Non-pigmented ciliary epithelial cell (primary cell): ENCODE results near the gene BTAF1.
"Not testable (repeated sequence)": the region's sequence is repeated elsewhere in the genome, so short reads cannot be mapped to it uniquely, and the experiment has no call there.

Source experiments
- DNase-seq: peaks from one replicate; pipeline ENCODE4 v3.0.0-alpha.2; 2010; ENCODE audit warnings: low read depth

Gene BTAF1

GRCh38 chr10:91978585-91978984 lies 55.0 kb downstream of the BTAF1 start:
- DNase-seq, result no peak

- no peak for DNase-seq
These were observed 56.7 kb downstream of the BTAF1 start for GRCh38 chr10:91980319-91980718.

GRCh38 chr10:91983416-91983815 lies 59.8 kb downstream of the BTAF1 start:
- no peak for DNase-seq

GRCh38 chr10:91987397-91988037 lies 63.9 kb downstream of the BTAF1 start:
- no peak for DNase-seq

- no peak for DNase-seq
These were observed 68.5 kb downstream of the BTAF1 start for GRCh38 chr10:91992031-91992430.

GRCh38 chr10:91996266-91996665 lies 72.7 kb downstream of the BTAF1 start:
- no peak for DNase-seq

- no peak for DNase-seq
These were observed 78.0 kb downstream of the BTAF1 start for GRCh38 chr10:92001581-92001980.

GRCh38 chr10:92001995-92002394 lies 78.4 kb downstream of the BTAF1 start:
- DNase-seq, result no peak

- no peak for DNase-seq
These were observed 79.7 kb downstream of the BTAF1 start for GRCh38 chr10:92003258-92003657.

- DNase-seq, result no peak
These were observed 82.4 kb downstream of the BTAF1 start for GRCh38 chr10:92005978-92006377.

GRCh38 chr10:92009445-92009844 lies 85.9 kb downstream of the BTAF1 start:
- no peak for DNase-seq

- DNase-seq, result no peak
These were observed 86.6 kb downstream of the BTAF1 start for GRCh38 chr10:92010047-92010735.

GRCh38 chr10:92011560-92012214 lies 88.1 kb downstream of the BTAF1 start:
- peak; percentile 24 for DNase-seq

GRCh38 chr10:92014620-92015019 lies 91.0 kb downstream of the BTAF1 start:
- DNase-seq, result no peak

GRCh38 chr10:92024700-92025099 lies 101.1 kb downstream of the BTAF1 start:
- peak; percentile 9 for DNase-seq

GRCh38 chr10:92025340-92025739 lies 101.8 kb downstream of the BTAF1 start:
- not testable (repeated sequence) for DNase-seq

GRCh38 chr10:92027141-92027540 lies 103.6 kb downstream of the BTAF1 start:
- no peak for DNase-seq

GRCh38 chr10:92031580-92031979 lies 108.0 kb downstream of the BTAF1 start:
- no peak for DNase-seq

GRCh38 chr10:92033070-92033469 lies 109.5 kb downstream of the BTAF1 start:
- DNase-seq, result not testable (repeated sequence)

- no peak for DNase-seq
These were observed 115.4 kb downstream of the BTAF1 start for GRCh38 chr10:92038949-92039348.

- DNase-seq, result no peak
These were observed 119.0 kb downstream of the BTAF1 start for GRCh38 chr10:92042541-92042940.

GRCh38 chr10:92045641-92046106 lies 122.1 kb downstream of the BTAF1 start:
- DNase-seq, result no peak

- no peak for DNase-seq
These were observed 123.6 kb downstream of the BTAF1 start for GRCh38 chr10:92047215-92047614.
